Naive thymus-derived CD8-positive, alpha-beta T cell (primary cell): ENCODE data around the gene NTM. TPM values are rescaled to one million over a fixed set of nuclear protein-coding genes. Genes with fewer than 3 reads are reported as not detected.

Source experiments
- ATAC-seq, 2 donors: fragments of 150-1000 bp; cut with Tn5 transposase in 1 of 2; sonication (Bioruptor Pico), chemical (Tn5 transposase) in 1 of 2; 1 replicate in 1 of 2; 2 replicates in 1 of 2; pipeline ENCODE4 v1.10.0; 2021; ENCODE audit warnings: mild to moderate bottlenecking in 2 of 2, moderate library complexity in 2 of 2
- POLR2A ChIA-PET: fragments of 350-600 bp; sonication (Branson Sonifier 250); formaldehyde crosslinking; loops from one replicate; lab custom pipeline; 2021; ENCODE audit warnings: antibody characterized with exemption; lab: Charles Lee
- DNase-seq, 10 donors: peaks; one replicate each; pipeline versions ENCODE4 v3.0.0 to v3.0.0-alpha.2; 2020 to 2022
- H3K27ac Mint-ChIP-seq, 10 donors: one replicate each; pipeline ENCODE4 v1.8.0; 2020 to 2022; ENCODE audit warnings: mild to moderate bottlenecking in 10 of 10, mixed read lengths in 10 of 10, moderate library complexity in 4 of 10, inconsistent platforms in 1 of 10
- H3K27me3 Mint-ChIP-seq, 5 donors: one replicate each; pipeline ENCODE4 v1.8.0; 2021 to 2022; ENCODE audit warnings: mixed read lengths in 5 of 5
- H3K36me3 Mint-ChIP-seq, 3 donors: one replicate each; pipeline ENCODE4 v1.8.0; 2020 to 2022; ENCODE audit warnings: mixed read lengths in 3 of 3, mild to moderate bottlenecking in 2 of 3, inconsistent platforms in 1 of 3
- H3K4me1 Mint-ChIP-seq, 4 donors: one replicate each; pipeline ENCODE4 v1.8.0; 2021 to 2022; ENCODE audit warnings: mixed read lengths in 4 of 4
- H3K4me3 Mint-ChIP-seq, 10 donors: one replicate each; pipeline ENCODE4 v1.8.0; 2020 to 2022; ENCODE audit warnings: mild to moderate bottlenecking in 10 of 10, mixed read lengths in 10 of 10, moderate library complexity in 6 of 10, inconsistent platforms in 1 of 10
- H3K9me3 Mint-ChIP-seq, 9 donors: one replicate each; pipeline ENCODE4 v1.8.0; 2020 to 2022; ENCODE audit warnings: mixed read lengths in 9 of 9, mild to moderate bottlenecking in 3 of 9, inconsistent platforms in 1 of 9, moderate library complexity in 1 of 9
- polyA plus RNA-seq, 3 donors: library from polyadenylated mRNA; unstranded; fragments of 300-500 nt; fragmentation: Illumina TruSeq; gene quantifications; one replicate each; pipeline ENCODE4 v1.2.3, GENCODE V29; 2021
- total RNA-seq, 8 experiments: library from RNA in 2 of 8; stranded (reverse) in 2 of 8; gene quantifications; one replicate each; pipeline ENCODE4 v1.2.3 and lab custom pipeline; 2021 to 2026

NTM gene
- total and polyA plus RNA-seq, 5 experiments from 2014 or later, result not detected

GRCh38 chr11:132293586-132293985 is 923.2 kb downstream of the NTM start:
- H3K27me3 Mint-ChIP-seq, result peaks cover 0 to 30% (median 7%) of the 10 kb centered on the region in 5 donors
- H3K9me3 Mint-ChIP-seq, result peaks cover 0 to 23% (median 0%) of the 10 kb centered on the region in 9 donors
- no peak for ATAC-seq
- no peaks in the 10 kb centered on the region for H3K36me3 Mint-ChIP-seq
- no peak overlapping the region for H3K4me3 Mint-ChIP-seq
- POLR2A ChIA-PET, result no interaction called here
- H3K27ac Mint-ChIP-seq, result no peak overlapping the region
- no peak for DNase-seq
- no peaks in the 10 kb centered on the region for H3K4me1 Mint-ChIP-seq

- Mint-ChIP-seq H3K9me3 (peaks cover 0 to 14% (median 0%) of the 10 kb centered on the region in 9 donors), H3K4me1 (no peaks in the 10 kb centered on the region), H3K4me3 (no peak overlapping the region), H3K36me3 (no peaks in the 10 kb centered on the region), H3K27ac (no peak overlapping the region), H3K27me3 (peaks cover 0 to 9% (median 2%) of the 10 kb centered on the region in 5 donors)
- DNase-seq, result no peak
- POLR2A ChIA-PET, result no interaction called here
- no peak for ATAC-seq
These were observed 926.7 kb downstream of the NTM start for GRCh38 chr11:132296946-132297610.

GRCh38 chr11:132298357-132298756 is 927.9 kb downstream of the NTM start:
- Mint-ChIP-seq H3K36me3 (no peaks in the 10 kb centered on the region), H3K4me1 (no peaks in the 10 kb centered on the region), H3K27ac (no peak overlapping the region), H3K4me3 (no peak overlapping the region), H3K27me3 (no peaks in the 10 kb centered on the region), H3K9me3 (peaks cover 0 to 14% (median 0%) of the 10 kb centered on the region in 9 donors)
- ATAC-seq, result no peak
- POLR2A ChIA-PET, result no interaction called here
- no peak for DNase-seq

- DNase-seq, result no peak
- Mint-ChIP-seq H3K27me3 (peaks cover 0 to 2% (median 0%) of the 10 kb centered on the region in 5 donors), H3K36me3 (no peaks in the 10 kb centered on the region), H3K4me1 (no peaks in the 10 kb centered on the region), H3K4me3 (no peak overlapping the region), H3K9me3 (peaks cover 0 to 18% (median 0%) of the 10 kb centered on the region in 9 donors), H3K27ac (no peak overlapping the region)
- POLR2A ChIA-PET, result no interaction called here
- ATAC-seq, result no peak
These were observed 929.9 kb downstream of the NTM start for GRCh38 chr11:132300283-132300682.

GRCh38 chr11:132301465-132301864 is 931.0 kb downstream of the NTM start:
- no peaks in the 10 kb centered on the region for H3K4me1 Mint-ChIP-seq
- no peak overlapping the region for H3K4me3 Mint-ChIP-seq

GRCh38 chr11:132301900-132302299 is 931.5 kb downstream of the NTM start:
- H3K4me3 Mint-ChIP-seq, result no peak overlapping the region
- peaks cover 0 to 2% (median 0%) of the 10 kb centered on the region in 5 donors for H3K27me3 Mint-ChIP-seq
- POLR2A ChIA-PET, result no interaction called here
- H3K27ac Mint-ChIP-seq, result no peak overlapping the region
- H3K9me3 Mint-ChIP-seq, result peaks cover 0 to 16% (median 0%) of the 10 kb centered on the region in 9 donors
- ATAC-seq, result no peak
- no peaks in the 10 kb centered on the region for H3K4me1 Mint-ChIP-seq
- no peak for DNase-seq
- no peaks in the 10 kb centered on the region for H3K36me3 Mint-ChIP-seq

More at GRCh38 chr11:132301465-132301864, 931.0 kb downstream of the NTM start:
- DNase-seq (no peak), ATAC-seq (no peak)
- Mint-ChIP-seq H3K27ac (no peak overlapping the region), H3K36me3 (no peaks in the 10 kb centered on the region), H3K27me3 (peaks cover 0 to 2% (median 0%) of the 10 kb centered on the region in 5 donors), H3K9me3 (peaks cover 0 to 16% (median 0%) of the 10 kb centered on the region in 9 donors)
- POLR2A ChIA-PET, result no interaction called here

- H3K4me1 Mint-ChIP-seq, result peaks cover 0 to 2% (median 0%) of the 10 kb centered on the region in 4 donors
- H3K4me3 Mint-ChIP-seq, result no peak overlapping the region
- peaks cover 0 to 7% (median 0%) of the 10 kb centered on the region in 5 donors for H3K27me3 Mint-ChIP-seq
- H3K36me3 Mint-ChIP-seq, result no peaks in the 10 kb centered on the region
- H3K9me3 Mint-ChIP-seq, result peaks cover 0 to 9% (median 0%) of the 10 kb centered on the region in 9 donors
- no peak overlapping the region for H3K27ac Mint-ChIP-seq
- POLR2A ChIA-PET, result no interaction called here
- ATAC-seq (no peak), DNase-seq (no peak)
These were observed 937.0 kb downstream of the NTM start for GRCh38 chr11:132307309-132308020.

- POLR2A ChIA-PET, result no interaction called here
- H3K27ac Mint-ChIP-seq, result no peak overlapping the region
- ATAC-seq, result no peak
- H3K36me3 Mint-ChIP-seq, result no peaks in the 10 kb centered on the region
- peaks cover 0 to 5% (median 0%) of the 10 kb centered on the region in 9 donors for H3K9me3 Mint-ChIP-seq
- no peak overlapping the region for H3K4me3 Mint-ChIP-seq
- peaks cover 0 to 2% (median 0%) of the 10 kb centered on the region in 4 donors for H3K4me1 Mint-ChIP-seq
- DNase-seq, result no peak
- peaks cover 0 to 7% (median 2%) of the 10 kb centered on the region in 5 donors for H3K27me3 Mint-ChIP-seq
These were observed 940.3 kb downstream of the NTM start for GRCh38 chr11:132310390-132311375.

GRCh38 chr11:132311703-132312102 is 941.3 kb downstream of the NTM start:
- no peak for DNase-seq
- H3K27ac Mint-ChIP-seq, result no peak overlapping the region
- H3K4me1 Mint-ChIP-seq, result peaks cover 0 to 2% (median 0%) of the 10 kb centered on the region in 4 donors

GRCh38 chr11:132312161-132312560 is 941.7 kb downstream of the NTM start:
- no peaks in the 10 kb centered on the region for H3K36me3 Mint-ChIP-seq
- H3K4me3 Mint-ChIP-seq, result no peak overlapping the region
- no peak overlapping the region for H3K27ac Mint-ChIP-seq
- peaks cover 0 to 15% (median 5%) of the 10 kb centered on the region in 5 donors for H3K27me3 Mint-ChIP-seq
- H3K4me1 Mint-ChIP-seq, result peaks cover 0 to 2% (median 0%) of the 10 kb centered on the region in 4 donors
- no peak for DNase-seq
- POLR2A ChIA-PET, result no interaction called here
- ATAC-seq, result no peak
- peaks cover 0 to 6% (median 0%) of the 10 kb centered on the region in 9 donors for H3K9me3 Mint-ChIP-seq

More at GRCh38 chr11:132311703-132312102, 941.3 kb downstream of the NTM start:
- POLR2A ChIA-PET, result no interaction called here
- Mint-ChIP-seq H3K36me3 (no peaks in the 10 kb centered on the region), H3K9me3 (peaks cover 0 to 6% (median 0%) of the 10 kb centered on the region in 9 donors), H3K27me3 (peaks cover 0 to 13% (median 5%) of the 10 kb centered on the region in 5 donors), H3K4me3 (no peak overlapping the region)
- no peak for ATAC-seq

- Mint-ChIP-seq H3K36me3 (no peaks in the 10 kb centered on the region), H3K9me3 (peaks cover 0 to 6% (median 0%) of the 10 kb centered on the region in 9 donors), H3K4me1 (peaks cover 0 to 2% (median 0%) of the 10 kb centered on the region in 4 donors), H3K27me3 (peaks cover 0 to 20% (median 5%) of the 10 kb centered on the region in 5 donors), H3K4me3 (no peak overlapping the region), H3K27ac (no peak overlapping the region)
- POLR2A ChIA-PET, result no interaction called here
- DNase-seq, result no peak
- no peak for ATAC-seq
These were observed 942.3 kb downstream of the NTM start for GRCh38 chr11:132312701-132313111.

- DNase-seq (no peak), ATAC-seq (no peak)
- no peak overlapping the region for H3K4me3 Mint-ChIP-seq
- peaks cover 0 to 9% (median 0%) of the 10 kb centered on the region in 3 donors for H3K36me3 Mint-ChIP-seq
- peaks cover 0 to 34% (median 7%) of the 10 kb centered on the region in 5 donors for H3K27me3 Mint-ChIP-seq
- peaks cover 0 to 12% (median 0%) of the 10 kb centered on the region in 9 donors for H3K9me3 Mint-ChIP-seq
- POLR2A ChIA-PET, result no interaction called here
- H3K4me1 Mint-ChIP-seq, result peaks cover 0 to 2% (median 0%) of the 10 kb centered on the region in 4 donors
- H3K27ac Mint-ChIP-seq, result no peak overlapping the region
These were observed 944.6 kb downstream of the NTM start for GRCh38 chr11:132314911-132315455.
